Ishikawa (cell line): ENCODE data around the gene PFDN5.

Source experiments
- CEBPB ChIP-seq: IDR thresholded peaks from 2 replicates; pipeline ENCODE4 v1.6.1; 2012
- CREB1 ChIP-seq: IDR thresholded peaks from 2 replicates; pipeline ENCODE4 v1.6.1; 2012; ENCODE audit warnings: low read depth
- EP300 ChIP-seq: IDR thresholded peaks from 2 replicates; pipeline ENCODE4 v1.6.1; 2012; ENCODE audit warnings: borderline replicate concordance
- FOXM1 ChIP-seq: IDR thresholded peaks from 2 replicates; pipeline ENCODE4 v1.6.1; 2012; ENCODE audit warnings: low read depth, borderline replicate concordance
- MAX ChIP-seq: IDR thresholded peaks from 2 replicates; pipeline ENCODE4 v1.6.1; 2012
- NFIC ChIP-seq: IDR thresholded peaks from 2 replicates; pipeline ENCODE4 v1.6.1; 2012
- RAD21 ChIP-seq: IDR thresholded peaks from 2 replicates; pipeline ENCODE4 v1.6.1; 2012; ENCODE audit warnings: low read depth
- REST ChIP-seq: IDR thresholded peaks from 2 replicates; pipeline ENCODE4 v1.6.1; 2012; ENCODE audit warnings: low read depth, mild to moderate bottlenecking
- TAF1 ChIP-seq: IDR thresholded peaks from 2 replicates; pipeline ENCODE4 v1.6.1; 2012; ENCODE audit warnings: low read depth, mild to moderate bottlenecking
- TCF12 ChIP-seq: IDR thresholded peaks from 2 replicates; pipeline ENCODE4 v1.6.1; 2012; ENCODE audit warnings: low read depth
- TEAD4 ChIP-seq: IDR thresholded peaks from 2 replicates; pipeline ENCODE4 v1.6.1; 2012
- YY1 ChIP-seq: IDR thresholded peaks from 2 replicates; pipeline ENCODE4 v1.6.1; 2012; ENCODE audit warnings: low read depth

DNA sequence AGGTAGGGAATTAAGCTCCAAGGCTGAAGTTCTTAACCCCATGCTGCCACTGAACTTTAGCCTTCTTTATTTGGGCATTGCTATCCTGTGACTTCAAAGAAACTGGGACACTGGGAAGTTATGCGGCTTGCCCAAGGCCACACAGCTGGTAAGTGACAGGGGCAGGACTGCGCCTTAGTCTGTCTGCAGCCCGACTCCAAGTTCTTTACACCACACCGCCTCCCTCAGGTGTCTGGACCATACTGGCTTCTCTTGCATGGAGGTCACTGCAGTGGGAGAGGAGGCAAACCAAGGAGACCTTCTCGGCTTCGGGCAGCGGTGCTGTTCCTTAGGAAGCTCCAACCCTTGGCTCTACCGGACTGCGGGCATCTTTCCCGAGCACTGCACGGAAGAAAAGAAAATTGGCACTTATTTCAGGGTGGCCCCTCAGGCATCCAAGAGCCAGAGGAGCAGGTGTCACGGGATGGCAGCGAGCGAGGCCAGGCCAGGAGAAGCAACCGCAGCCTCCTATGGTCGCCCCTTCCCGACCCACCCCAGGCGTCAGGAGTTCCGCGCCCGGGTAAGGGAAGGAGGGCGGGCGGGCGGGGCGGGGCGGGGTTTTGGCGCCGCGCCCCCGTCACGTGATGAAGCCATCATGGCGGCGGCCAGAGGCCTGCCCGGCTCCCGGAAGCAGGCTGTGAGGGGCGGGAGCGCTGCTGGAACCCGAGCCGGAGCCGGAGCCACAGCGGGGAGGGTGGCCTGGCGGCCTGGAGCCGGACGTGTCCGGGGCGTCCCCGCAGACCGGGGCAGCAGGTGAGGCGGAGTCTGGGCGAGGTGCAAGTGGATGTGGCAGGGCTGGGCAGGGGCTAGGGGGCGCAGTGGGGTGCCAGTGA is 43.6 kb upstream of the PFDN5 start:
- TF ChIP-seq YY1 (peak; percentile 95), TEAD4 (peak; percentile 26; the same call in 1 of the 2 replicates), REST (no peak), CEBPB (no peak), FOXM1 (no peak; the same call in 1 of the 2 replicates), RAD21 (peak; percentile 76), TAF1 (peak; percentile 77), NFIC (peak; percentile 58; the same call in 1 of the 2 replicates), MAX (0 out of 2 replicates have a peak, but pooled peaks have one; percentile 18), EP300 (no peak), TCF12 (peak; percentile 11; the same call in 1 of the 2 replicates), CREB1 (no peak)
